Measurements from ENCODE around the gene ARG2.

The ARG2 gene

DNA sequence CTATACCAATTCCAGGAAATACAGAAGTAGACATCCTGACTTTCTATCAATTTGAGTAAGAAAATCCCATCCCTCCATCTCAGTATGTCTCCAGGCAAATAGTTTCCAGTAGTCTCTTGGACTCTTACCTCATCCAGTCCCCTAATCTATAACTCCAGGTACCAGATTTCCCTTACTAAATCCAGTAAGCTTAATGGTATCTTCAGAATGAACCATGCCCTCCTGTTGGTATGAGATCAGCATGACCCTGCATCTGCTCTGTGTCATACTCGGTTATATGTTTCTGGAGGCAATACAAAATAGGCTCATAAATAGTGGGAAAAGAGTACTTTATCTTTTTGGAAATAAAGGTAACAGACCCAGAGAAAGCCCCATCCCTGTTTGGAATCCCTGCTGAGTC is 38.1 kb upstream of the ARG2 start:
- H3K9me3 ChIP-seq: no peaks in the 10 kb centered on the region
- H3K27ac ChIP-seq: no peak overlapping the region
- intact Hi-C loops (cut with DNase I; ENCODE audit: low total_unique reads): no loop called here
- TF ChIP-seq CTCF (IDR thresholded peaks at IDR 0.05): no peak
- DNase-seq: no peak
- peaks cover 0 to 28% (median 0%) of the 10 kb centered on the region in 3 donors for H3K36me3 ChIP-seq
- no peak overlapping the region for H3K4me3 ChIP-seq
- H3K27me3 ChIP-seq: no peaks in the 10 kb centered on the region
- no peaks in the 10 kb centered on the region for H3K4me1 ChIP-seq

GRCh38 chr14:67582061-67582460 is 37.7 kb upstream of the ARG2 start:
- intact Hi-C loops (cut with DNase I; ENCODE audit: low total_unique reads): no loop called here
- Histone ChIP-seq H3K27ac (no peak overlapping the region), H3K4me3 (no peak overlapping the region), H3K27me3 (no peaks in the 10 kb centered on the region), H3K4me1 (no peaks in the 10 kb centered on the region), H3K36me3 (peaks cover 0 to 28% (median 0%) of the 10 kb centered on the region in 3 donors), H3K9me3 (no peaks in the 10 kb centered on the region)
- TF ChIP-seq CTCF (IDR thresholded peaks at IDR 0.05): no peak
- DNase-seq: peak in 1 of 2 donors; percentile 27

DNA sequence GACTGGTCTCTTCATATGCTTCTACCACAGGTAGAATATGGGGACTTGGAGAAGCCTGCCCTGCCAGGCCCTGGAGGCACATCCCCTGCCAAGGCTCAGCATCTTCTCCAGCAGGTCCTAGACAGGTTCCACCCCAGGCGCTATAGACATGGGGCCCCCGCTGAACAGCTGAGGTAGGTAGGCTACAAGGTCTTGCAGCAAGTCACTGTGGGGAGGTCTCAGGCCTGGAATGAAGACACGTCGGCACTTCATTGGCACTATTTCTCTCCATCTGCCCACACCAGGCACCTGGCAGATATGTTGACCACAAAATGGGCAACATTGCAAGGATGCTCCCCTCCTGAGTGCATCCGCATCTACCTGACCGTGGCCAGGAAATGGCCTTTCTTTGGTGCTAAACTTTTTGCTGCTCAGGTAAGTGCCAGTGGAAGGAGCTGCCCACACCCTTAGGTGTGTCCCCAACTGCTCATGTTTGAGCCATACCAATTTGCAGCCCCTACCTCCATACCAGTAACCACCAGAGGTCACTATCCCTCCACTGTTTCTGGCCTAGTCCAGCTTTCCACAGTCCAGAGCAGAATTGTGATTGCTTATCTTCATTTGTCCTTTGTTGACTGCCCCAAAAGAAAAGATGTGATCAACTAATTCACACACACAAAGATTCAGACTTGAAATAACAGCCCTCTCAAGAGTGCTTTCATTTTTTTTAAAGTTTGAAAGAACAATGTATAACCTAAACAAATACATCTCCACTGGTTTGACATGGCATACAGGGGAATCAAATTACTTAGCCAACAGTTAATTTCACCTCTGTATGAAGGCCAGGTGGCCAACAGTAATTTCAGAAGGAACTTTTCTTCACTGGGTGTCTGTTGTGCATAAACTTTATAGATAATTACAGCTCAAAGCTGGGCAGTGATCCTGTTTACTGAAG is 35.7 kb upstream of the ARG2 start:
- DNase-seq: no peak
- Histone ChIP-seq H3K4me3 (no peak overlapping the region), H3K27ac (no peak overlapping the region), H3K27me3 (no peaks in the 10 kb centered on the region), H3K36me3 (peaks cover 7 to 47% (median 9%) of the 10 kb centered on the region in 3 donors), H3K9me3 (no peaks in the 10 kb centered on the region), H3K4me1 (no peaks in the 10 kb centered on the region)
- peak; percentile 51 to 58 for TF ChIP-seq CTCF (IDR thresholded peaks at IDR 0.05)
- intact Hi-C loops (cut with DNase I; ENCODE audit: low total_unique reads): loop anchor here (2.0 kb wide), 1 partner anchor 119 kb away; no protein-coding TSS in a partner anchor

- Histone ChIP-seq H3K4me3 (no peak overlapping the region), H3K27me3 (no peaks in the 10 kb centered on the region), H3K9me3 (no peaks in the 10 kb centered on the region), H3K4me1 (no peaks in the 10 kb centered on the region), H3K27ac (no peak overlapping the region), H3K36me3 (peaks cover 10 to 56% (median 19%) of the 10 kb centered on the region in 3 donors)
- intact Hi-C loops (cut with DNase I; ENCODE audit: low total_unique reads): loop anchor here (2.0 kb wide), 1 partner anchor 118 kb away; no protein-coding TSS in a partner anchor
- DNase-seq: no peak
- TF ChIP-seq CTCF (IDR thresholded peaks at IDR 0.05): no peak
These were observed 34.7 kb upstream of the ARG2 start for GRCh38 chr14:67584978-67585377.

DNA sequence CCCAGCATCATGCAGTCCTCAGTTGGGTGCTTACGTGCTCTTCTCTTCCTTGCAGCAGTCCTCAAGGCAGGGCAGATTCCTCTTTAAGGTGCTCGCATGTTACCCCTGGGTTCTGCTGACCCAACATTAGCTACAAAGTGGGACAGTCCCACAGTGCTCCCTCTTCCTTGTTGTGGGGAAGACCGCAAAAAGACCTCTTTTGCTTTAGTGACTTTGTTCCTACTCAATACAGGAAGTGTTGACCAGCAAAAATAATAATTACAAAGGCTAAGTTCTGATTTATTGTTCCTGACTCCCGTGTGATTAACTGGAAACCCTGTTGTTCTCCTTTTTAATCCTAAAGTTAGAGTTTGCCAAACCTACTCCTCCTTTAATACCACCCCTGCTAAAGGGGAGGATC is 33.4 kb upstream of the ARG2 start:
- Histone ChIP-seq H3K9me3 (no peaks in the 10 kb centered on the region), H3K27ac (no peak overlapping the region), H3K36me3 (peaks cover 21 to 63% (median 33%) of the 10 kb centered on the region in 3 donors), H3K4me1 (no peaks in the 10 kb centered on the region), H3K4me3 (no peak overlapping the region), H3K27me3 (no peaks in the 10 kb centered on the region)
- intact Hi-C loops (cut with DNase I; ENCODE audit: low total_unique reads): no loop called here
- no peak for DNase-seq
- TF ChIP-seq CTCF (IDR thresholded peaks at IDR 0.05): no peak
